ENCODE measurements around the gene SDHB.

- TF ChIP-seq CTCF (IDR thresholded peaks at IDR 0.05) (no peak), EZH2 (IDR thresholded peaks at IDR 0.05) (no peak), EZH2phosphoT487 (IDR thresholded peaks at IDR 0.05) (no peak)
Observed at GRCh38 chr1:17007121-17007520, 46.7 kb downstream of the SDHB start.
